Upper lobe of right lung (tissue), 1 donor: ENCODE measurements around the gene MUCL3. TPM values are rescaled to one million over a fixed set of nuclear protein-coding genes. Genes with fewer than 3 reads are reported as not detected.

Experiments
- ATAC-seq: fragments of 200-7000 bp; cut with Tn5 transposase; one replicate; pipeline ENCODE4 v1.9.1; 2020; ENCODE audit warnings: mild to moderate bottlenecking, moderate library complexity
- DNase-seq: peaks from one replicate; pipeline ENCODE4 v3.0.0-alpha.2; 2020
- H3K27ac ChIP-seq: fragments of 200-600 bp; one replicate; pipeline ENCODE4 v1.8.0; 2022
- H3K27me3 ChIP-seq: fragments of 200-600 bp; one replicate; pipeline ENCODE4 v1.8.0; 2022; ENCODE audit warnings: mild to moderate bottlenecking
- H3K36me3 ChIP-seq: fragments of 200-600 bp; one replicate; pipeline ENCODE4 v1.8.0; 2022
- H3K4me1 ChIP-seq: fragments of 200-600 bp; one replicate; pipeline ENCODE4 v1.8.0; 2022
- H3K4me3 ChIP-seq: fragments of 200-600 bp; one replicate; pipeline ENCODE4 v1.8.0; 2022; ENCODE audit warnings: mild to moderate bottlenecking
- H3K9me3 ChIP-seq: fragments of 200-600 bp; one replicate; pipeline ENCODE4 v1.8.0; 2022
- intact Hi-C: fragments of 100-400 bp; cut with DNase I; formaldehyde crosslinking; loops from one replicate; pipeline ENCODE4 v1.11.0; 2022
- total RNA-seq: library from RNA; stranded (reverse); fragmentation: NEBNext Ultra II Directional; extraction: Animal tissue kit (Norgen Biotek cat#: 25700); gene quantifications from one replicate; pipeline ENCODE4 v1.2.1, GENCODE V29; 2021
- TF ChIP-seq, protein P1 (sequence below): fragments of 200-600 bp; IDR thresholded peaks from one replicate; pipeline ENCODE4 v1.8.0; 2022; ENCODE audit warnings: antibody characterized with exemption
- donor health status: DM: no; HTN: yes; CAD: no; lungs with severe emphysema.

MUCL3 gene
- total RNA-seq, 1 donor from 2014 or later = 4.6 TPM

DNA sequence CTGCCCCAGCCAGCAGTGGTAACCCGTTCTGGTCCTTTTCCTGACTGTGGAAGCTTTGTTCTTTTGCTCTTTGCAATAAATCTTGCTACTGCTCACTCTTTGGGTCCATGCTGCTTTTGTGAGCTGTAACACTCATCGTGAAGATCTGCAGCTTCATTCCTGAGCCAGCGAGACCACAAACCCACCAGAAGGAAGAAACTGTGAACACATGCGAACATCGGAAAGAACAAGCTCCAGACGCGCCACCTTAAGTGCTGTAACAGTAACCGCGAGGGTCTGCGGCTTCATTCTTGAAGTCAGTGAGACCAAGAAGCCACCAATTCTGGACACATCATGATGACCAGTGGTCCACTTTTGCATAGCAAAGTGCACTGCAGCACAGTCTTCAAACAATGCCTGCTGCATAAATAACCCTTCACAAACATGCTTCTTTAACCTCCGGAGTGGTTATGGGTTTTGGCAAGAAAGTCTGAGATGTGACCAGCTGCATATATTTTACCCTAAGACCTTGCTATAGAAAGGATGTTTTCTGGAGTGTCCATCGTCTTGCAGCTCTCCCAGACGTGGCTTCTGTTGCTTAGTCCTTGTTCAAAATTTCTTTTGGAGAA is 60.6 kb downstream of the MUCL3 start:
- Histone ChIP-seq H3K27ac (no peak overlapping the region), H3K9me3 (no peaks in the 10 kb centered on the region), H3K4me1 (no peaks in the 10 kb centered on the region), H3K36me3 (no peaks in the 10 kb centered on the region), H3K4me3 (no peak overlapping the region), H3K27me3 (no peaks in the 10 kb centered on the region)
- intact Hi-C loops = no loop called here
- ATAC-seq = no peak
- no peak for DNase-seq
- TF ChIP-seq, protein P1, sequence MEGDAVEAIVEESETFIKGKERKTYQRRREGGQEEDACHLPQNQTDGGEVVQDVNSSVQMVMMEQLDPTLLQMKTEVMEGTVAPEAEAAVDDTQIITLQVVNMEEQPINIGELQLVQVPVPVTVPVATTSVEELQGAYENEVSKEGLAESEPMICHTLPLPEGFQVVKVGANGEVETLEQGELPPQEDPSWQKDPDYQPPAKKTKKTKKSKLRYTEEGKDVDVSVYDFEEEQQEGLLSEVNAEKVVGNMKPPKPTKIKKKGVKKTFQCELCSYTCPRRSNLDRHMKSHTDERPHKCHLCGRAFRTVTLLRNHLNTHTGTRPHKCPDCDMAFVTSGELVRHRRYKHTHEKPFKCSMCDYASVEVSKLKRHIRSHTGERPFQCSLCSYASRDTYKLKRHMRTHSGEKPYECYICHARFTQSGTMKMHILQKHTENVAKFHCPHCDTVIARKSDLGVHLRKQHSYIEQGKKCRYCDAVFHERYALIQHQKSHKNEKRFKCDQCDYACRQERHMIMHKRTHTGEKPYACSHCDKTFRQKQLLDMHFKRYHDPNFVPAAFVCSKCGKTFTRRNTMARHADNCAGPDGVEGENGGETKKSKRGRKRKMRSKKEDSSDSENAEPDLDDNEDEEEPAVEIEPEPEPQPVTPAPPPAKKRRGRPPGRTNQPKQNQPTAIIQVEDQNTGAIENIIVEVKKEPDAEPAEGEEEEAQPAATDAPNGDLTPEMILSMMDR = no peak

DNA sequence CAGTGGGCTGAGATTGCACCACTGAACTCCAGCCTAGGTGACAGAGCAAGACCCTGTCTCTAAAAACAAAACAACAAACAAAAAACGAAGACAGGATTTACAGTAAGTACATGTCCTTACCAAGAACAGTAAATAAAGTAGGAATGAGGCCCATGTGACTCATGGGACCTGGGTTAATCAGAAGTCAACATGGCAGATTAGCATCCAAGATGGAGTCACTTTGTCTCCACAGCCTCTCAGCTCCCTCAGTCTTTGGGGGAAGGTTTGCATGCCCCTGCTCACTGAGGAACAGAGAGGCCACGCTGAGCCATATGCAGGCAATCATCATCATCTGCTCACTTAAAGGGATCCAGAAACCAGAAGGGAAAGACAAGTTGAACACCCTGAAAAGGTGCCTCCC is 61.7 kb downstream of the MUCL3 start:
- intact Hi-C loops = no loop called here
- ATAC-seq (no peak), DNase-seq (no peak)
- TF ChIP-seq, protein P1 = no peak
- Histone ChIP-seq H3K9me3 (no peaks in the 10 kb centered on the region), H3K4me1 (no peaks in the 10 kb centered on the region), H3K36me3 (no peaks in the 10 kb centered on the region), H3K27me3 (no peaks in the 10 kb centered on the region), H3K4me3 (no peak overlapping the region), H3K27ac (no peak overlapping the region)

Other genes with a start within 250 kb of the MUCL3 start
- gene NRM, start 250.0 kb upstream of the MUCL3 start, total RNA-seq = 9.5 TPM
- 32.8 TPM for gene MDC1, start 223.7 kb upstream of the MUCL3 start, total RNA-seq
- 243 TPM for gene TUBB, start 220.6 kb upstream of the MUCL3 start, total RNA-seq
- 175 TPM for gene FLOT1, start 198.3 kb upstream of the MUCL3 start, total RNA-seq
- 35.4 TPM for gene IER3, start 196.4 kb upstream of the MUCL3 start, total RNA-seq
- 102 TPM for gene DDR1, start 56.5 kb upstream of the MUCL3 start, total RNA-seq
- 44.6 TPM for gene GTF2H4, start 32.8 kb upstream of the MUCL3 start, total RNA-seq
- 28.7 TPM for gene VARS2, start 26.7 kb upstream of the MUCL3 start, total RNA-seq
- gene SFTA2, start 8.8 kb upstream of the MUCL3 start, total RNA-seq = 369 TPM
- 1.1 TPM for gene MUC21, start 42.7 kb downstream of the MUCL3 start, total RNA-seq
- gene MUC22, start 69.5 kb downstream of the MUCL3 start, total RNA-seq = not detected
- not detected for gene C6orf15, start 171.6 kb downstream of the MUCL3 start, total RNA-seq
- gene PSORS1C1, start 173.8 kb downstream of the MUCL3 start, total RNA-seq = 8.2 TPM
- not detected for gene CDSN, start 179.5 kb downstream of the MUCL3 start, total RNA-seq
- gene PSORS1C2, start 198.1 kb downstream of the MUCL3 start, total RNA-seq = not detected
- gene CCHCR1, start 216.8 kb downstream of the MUCL3 start, total RNA-seq = 12.5 TPM
- gene TCF19, start 217.6 kb downstream of the MUCL3 start, total RNA-seq = 4.5 TPM
- 2.8 TPM for gene POU5F1, start 229.7 kb downstream of the MUCL3 start, total RNA-seq